Measurements from ENCODE around the gene PTCD2.
A peak's percentile ranks its signal among the peaks of the same experiment; 100 is the strongest.

The PTCD2 gene

GRCh38 chr5:72319976-72320752 is at the start of gene PTCD2, which contains the start of gene MRPS27:
TSS of gene PTCD2 (plus strand) at chr5:72320373. CDS start at chr5:72320383, 10 bp downstream.
TSS of gene MRPS27 (minus strand) at chr5:72320240. CDS start at chr5:72320221, 19 bp downstream.
- DNase-seq (ENCODE audit: low spot score): peak; percentile 99

GRCh38 chr5:72271702-72272101 is 48.5 kb upstream of the PTCD2 start:
- DNase-seq (ENCODE audit: low spot score): no peak

- no peak for DNase-seq (ENCODE audit: low spot score)
Observed at GRCh38 chr5:72272398-72272797, 47.8 kb upstream of the PTCD2 start.

GRCh38 chr5:72273547-72273946 is 46.6 kb upstream of the PTCD2 start:
- DNase-seq (ENCODE audit: low spot score): no peak

- no peak for DNase-seq (ENCODE audit: low spot score)
Observed at GRCh38 chr5:72276219-72276752, 43.9 kb upstream of the PTCD2 start.

- DNase-seq (ENCODE audit: low spot score): peak; percentile 64
Observed at GRCh38 chr5:72280581-72281069, 39.5 kb upstream of the PTCD2 start.

GRCh38 chr5:72281430-72281763 is 38.8 kb upstream of the PTCD2 start:
- no peak for DNase-seq (ENCODE audit: low spot score)

- no peak for DNase-seq (ENCODE audit: low spot score)
Observed at GRCh38 chr5:72281764-72282499, 38.2 kb upstream of the PTCD2 start.

GRCh38 chr5:72282878-72283277 is 37.3 kb upstream of the PTCD2 start:
- DNase-seq (ENCODE audit: low spot score): no peak

GRCh38 chr5:72283358-72283757 is 36.8 kb upstream of the PTCD2 start:
- no peak for DNase-seq (ENCODE audit: low spot score)

- DNase-seq (ENCODE audit: low spot score): no peak
Observed at GRCh38 chr5:72284559-72285423, 35.4 kb upstream of the PTCD2 start.

GRCh38 chr5:72285424-72285821 is 34.8 kb upstream of the PTCD2 start:
- no peak for DNase-seq (ENCODE audit: low spot score)

- no peak for DNase-seq (ENCODE audit: low spot score)
Observed at GRCh38 chr5:72286798-72287197, 33.4 kb upstream of the PTCD2 start.

GRCh38 chr5:72288924-72289323 is 31.2 kb upstream of the PTCD2 start:
- peak; percentile 99 for DNase-seq (ENCODE audit: low spot score)

GRCh38 chr5:72290356-72291133 is 29.6 kb upstream of the PTCD2 start:
- no peak for DNase-seq (ENCODE audit: low spot score)

GRCh38 chr5:72291601-72292000 is 28.6 kb upstream of the PTCD2 start:
- DNase-seq (ENCODE audit: low spot score): no peak

- no peak for DNase-seq (ENCODE audit: low spot score)
Observed at GRCh38 chr5:72292411-72292810, 27.8 kb upstream of the PTCD2 start.

- DNase-seq (ENCODE audit: low spot score): no peak
Observed at GRCh38 chr5:72293495-72294055, 26.6 kb upstream of the PTCD2 start.

- no peak for DNase-seq (ENCODE audit: low spot score)
Observed at GRCh38 chr5:72294473-72294872, 25.7 kb upstream of the PTCD2 start.

- DNase-seq (ENCODE audit: low spot score): no peak
Observed at GRCh38 chr5:72295539-72295938, 24.6 kb upstream of the PTCD2 start.

GRCh38 chr5:72296256-72296655 is 23.9 kb upstream of the PTCD2 start:
- DNase-seq (ENCODE audit: low spot score): peak; percentile 84
